HEK293T (cell line): ENCODE data around the gene SLC30A7.

Experiments used
- ARNT ChIP-seq: fragments of 450-650 bp; IDR thresholded peaks from 2 replicates; pipeline ENCODE4 v1.6.1; 2017; ENCODE audit warnings: mild to moderate bottlenecking
- BHLHE40 ChIP-seq: fragments of 450-650 bp; IDR thresholded peaks from 2 replicates; pipeline ENCODE4 v1.6.1; 2016; ENCODE audit warnings: mild to moderate bottlenecking, moderate library complexity, borderline replicate concordance
- ELF4 ChIP-seq: fragments of 450-650 bp; IDR thresholded peaks from 2 replicates; pipeline ENCODE4 v1.6.1; 2017; ENCODE audit warnings: antibody characterized with exemption
- FOXA1 ChIP-seq: fragments of 450-650 bp; IDR thresholded peaks from 2 replicates; pipeline ENCODE4 v1.6.1; 2016; ENCODE audit warnings: mild to moderate bottlenecking
- FOXK2 ChIP-seq: fragments of 450-650 bp; IDR thresholded peaks from 2 replicates; pipeline ENCODE4 v1.6.1; 2016; ENCODE audit warnings: mild to moderate bottlenecking
- FOXM1 ChIP-seq: fragments of 450-650 bp; IDR thresholded peaks from 2 replicates; pipeline ENCODE4 v1.6.1; 2017; ENCODE audit warnings: mild to moderate bottlenecking, borderline replicate concordance
- HDGF ChIP-seq: fragments of 450-650 bp; IDR thresholded peaks from 2 replicates; pipeline ENCODE4 v1.6.1; 2017; ENCODE audit warnings: antibody characterized with exemption, borderline replicate concordance
- L3MBTL2 ChIP-seq: fragments of 450-650 bp; conservative IDR thresholded peaks from 2 replicates; pipeline ENCODE4 v1.6.1; 2016; ENCODE audit warnings: mild to moderate bottlenecking
- NFRKB ChIP-seq: fragments of 450-650 bp; IDR thresholded peaks from 2 replicates; pipeline ENCODE4 v1.6.1; 2016; ENCODE audit warnings: mild to moderate bottlenecking, moderate library complexity
- SP1 ChIP-seq: fragments of 450-650 bp; IDR thresholded peaks from 2 replicates; pipeline ENCODE4 v1.6.1; 2017
- SUZ12 ChIP-seq: fragments of 450-650 bp; IDR thresholded peaks from 2 replicates; pipeline ENCODE4 v1.6.1; 2016; ENCODE audit warnings: mild to moderate bottlenecking
- TARDBP ChIP-seq: fragments of 450-650 bp; IDR thresholded peaks from 2 replicates; pipeline ENCODE4 v1.6.1; 2016
- ZNF384 ChIP-seq: fragments of 450-650 bp; IDR thresholded peaks from 2 replicates; pipeline ENCODE4 v1.6.1; 2016
- TF ChIP-seq, protein P1 (sequence below): fragments of 450-650 bp; IDR thresholded peaks from 2 replicates; pipeline ENCODE4 v1.6.1; 2016

DNA sequence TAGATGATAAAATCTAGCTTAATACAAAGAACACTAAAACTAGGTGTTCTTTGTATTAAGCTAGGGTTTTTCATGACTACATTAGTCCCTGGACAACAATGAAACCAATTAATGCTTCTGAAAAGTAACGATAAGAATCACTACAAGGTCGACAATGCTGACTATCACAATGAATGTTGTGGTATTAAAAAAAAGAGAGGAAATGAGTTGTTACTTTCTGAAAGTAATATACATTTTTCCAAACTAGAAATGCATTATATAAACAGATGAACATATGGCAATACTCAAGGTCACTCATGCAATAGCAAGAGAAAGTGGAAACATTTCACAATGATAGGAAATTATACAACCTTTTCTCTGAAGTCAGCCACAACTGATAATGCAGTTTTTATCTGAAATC is 110.7 kb downstream of the SLC30A7 start:
- TF ChIP-seq TARDBP (no peak), SUZ12 (no peak), L3MBTL2 (no peak), NFRKB (no peak), SP1 (no peak), FOXA1 (no peak), FOXM1 (no peak), BHLHE40 (no peak), ELF4 (no peak), ARNT (no peak), FOXK2 (no peak), HDGF (no peak), ZNF384 (no peak)
- TF ChIP-seq, protein P1, sequence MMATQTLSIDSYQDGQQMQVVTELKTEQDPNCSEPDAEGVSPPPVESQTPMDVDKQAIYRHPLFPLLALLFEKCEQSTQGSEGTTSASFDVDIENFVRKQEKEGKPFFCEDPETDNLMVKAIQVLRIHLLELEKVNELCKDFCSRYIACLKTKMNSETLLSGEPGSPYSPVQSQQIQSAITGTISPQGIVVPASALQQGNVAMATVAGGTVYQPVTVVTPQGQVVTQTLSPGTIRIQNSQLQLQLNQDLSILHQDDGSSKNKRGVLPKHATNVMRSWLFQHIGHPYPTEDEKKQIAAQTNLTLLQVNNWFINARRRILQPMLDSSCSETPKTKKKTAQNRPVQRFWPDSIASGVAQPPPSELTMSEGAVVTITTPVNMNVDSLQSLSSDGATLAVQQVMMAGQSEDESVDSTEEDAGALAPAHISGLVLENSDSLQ, result no peak
